Duodenal mucosa (tissue), 2 donors: ENCODE measurements around the gene ZNF385D.
"Not testable (repeated sequence)": the region's sequence is repeated elsewhere in the genome, so short reads cannot be mapped to it uniquely, and the experiment has no call there.

Source experiments
- H3K27ac ChIP-seq: one replicate; pipeline ENCODE4 v1.7.0; 2013; ENCODE audit warnings: low read depth, low read length
- H3K27me3 ChIP-seq, 2 donors: one replicate each; pipeline ENCODE4 v1.7.0; 2013; ENCODE audit warnings: low read length in 2 of 2, control low read depth in 1 of 2; ENCODE audit not compliant: insufficient read depth in 2 of 2, control insufficient read depth in 1 of 2
- H3K36me3 ChIP-seq, 2 donors: one replicate each; pipeline ENCODE4 v1.7.0; 2013; ENCODE audit warnings: low read length in 2 of 2, control low read depth in 1 of 2; ENCODE audit not compliant: insufficient read depth in 2 of 2, control insufficient read depth in 1 of 2
- H3K4me1 ChIP-seq, 2 donors: one replicate each; pipeline ENCODE4 v1.7.0; 2013; ENCODE audit warnings: low read length in 2 of 2, control low read depth in 1 of 2; ENCODE audit not compliant: insufficient read depth in 2 of 2, control insufficient read depth in 1 of 2
- H3K4me3 ChIP-seq, 2 donors: one replicate each; pipeline ENCODE4 v1.7.0; 2013; ENCODE audit warnings: low read length in 2 of 2, low read depth in 1 of 2
- H3K9ac ChIP-seq, 2 donors: one replicate each; pipeline ENCODE4 v1.7.0; 2013; ENCODE audit warnings: low read length in 2 of 2, low read depth in 1 of 2
- H3K9me3 ChIP-seq, 2 donors: one replicate each; pipeline ENCODE4 v1.7.0; 2013; ENCODE audit warnings: low read length in 2 of 2, control low read depth in 1 of 2; ENCODE audit not compliant: control insufficient read depth in 1 of 2

Gene ZNF385D

DNA sequence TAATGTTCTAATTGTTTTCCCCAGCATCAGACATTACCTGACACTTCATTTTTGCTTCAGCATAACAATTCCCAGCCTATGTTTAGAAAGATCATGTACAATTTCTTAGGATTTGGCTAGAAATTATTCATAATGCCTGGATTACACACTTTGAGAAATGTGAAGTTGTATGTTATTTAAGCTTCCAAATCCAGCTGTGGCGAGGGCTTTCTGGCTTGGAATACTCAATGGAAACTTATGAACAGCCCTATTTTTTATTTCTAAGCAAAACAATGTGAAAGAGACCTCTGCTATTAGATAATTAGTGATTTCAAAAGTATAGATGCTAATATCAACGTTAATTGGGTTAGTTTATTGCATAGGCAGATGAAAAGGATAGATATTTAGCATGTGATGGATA, 341.6 kb downstream of the ZNF385D start:
- no peaks in the 10 kb centered on the region for H3K4me1 ChIP-seq
- no peak overlapping the region for H3K27ac ChIP-seq
- H3K36me3 ChIP-seq = no peaks in the 10 kb centered on the region
- H3K27me3 ChIP-seq = no peaks in the 10 kb centered on the region
- no peak overlapping the region for H3K4me3 ChIP-seq
- no peak overlapping the region for H3K9ac ChIP-seq
- H3K9me3 ChIP-seq = no peaks in the 10 kb centered on the region

DNA sequence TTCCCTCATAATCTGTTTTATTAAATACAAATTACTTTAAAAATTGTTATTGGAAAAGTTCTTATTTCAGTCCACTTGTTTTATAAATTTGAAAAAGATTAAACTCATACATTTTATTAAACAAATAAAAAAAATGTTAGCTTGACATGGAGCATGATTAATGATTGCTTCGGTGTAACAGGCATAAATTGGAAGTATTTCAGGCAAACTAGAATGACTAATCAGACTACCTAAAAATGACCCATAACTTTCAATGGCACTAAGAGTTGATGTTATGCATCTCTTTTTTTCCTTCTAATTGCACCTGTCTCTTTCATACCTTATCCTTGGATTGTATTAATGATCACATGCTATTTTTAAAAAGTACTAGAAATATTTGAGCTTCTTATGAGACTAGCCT, 343.3 kb downstream of the ZNF385D start:
- Histone ChIP-seq H3K27ac (no peak overlapping the region), H3K9me3 (no peaks in the 10 kb centered on the region), H3K4me3 (no peak overlapping the region), H3K36me3 (no peaks in the 10 kb centered on the region), H3K9ac (no peak overlapping the region), H3K4me1 (no peaks in the 10 kb centered on the region), H3K27me3 (no peaks in the 10 kb centered on the region)

DNA sequence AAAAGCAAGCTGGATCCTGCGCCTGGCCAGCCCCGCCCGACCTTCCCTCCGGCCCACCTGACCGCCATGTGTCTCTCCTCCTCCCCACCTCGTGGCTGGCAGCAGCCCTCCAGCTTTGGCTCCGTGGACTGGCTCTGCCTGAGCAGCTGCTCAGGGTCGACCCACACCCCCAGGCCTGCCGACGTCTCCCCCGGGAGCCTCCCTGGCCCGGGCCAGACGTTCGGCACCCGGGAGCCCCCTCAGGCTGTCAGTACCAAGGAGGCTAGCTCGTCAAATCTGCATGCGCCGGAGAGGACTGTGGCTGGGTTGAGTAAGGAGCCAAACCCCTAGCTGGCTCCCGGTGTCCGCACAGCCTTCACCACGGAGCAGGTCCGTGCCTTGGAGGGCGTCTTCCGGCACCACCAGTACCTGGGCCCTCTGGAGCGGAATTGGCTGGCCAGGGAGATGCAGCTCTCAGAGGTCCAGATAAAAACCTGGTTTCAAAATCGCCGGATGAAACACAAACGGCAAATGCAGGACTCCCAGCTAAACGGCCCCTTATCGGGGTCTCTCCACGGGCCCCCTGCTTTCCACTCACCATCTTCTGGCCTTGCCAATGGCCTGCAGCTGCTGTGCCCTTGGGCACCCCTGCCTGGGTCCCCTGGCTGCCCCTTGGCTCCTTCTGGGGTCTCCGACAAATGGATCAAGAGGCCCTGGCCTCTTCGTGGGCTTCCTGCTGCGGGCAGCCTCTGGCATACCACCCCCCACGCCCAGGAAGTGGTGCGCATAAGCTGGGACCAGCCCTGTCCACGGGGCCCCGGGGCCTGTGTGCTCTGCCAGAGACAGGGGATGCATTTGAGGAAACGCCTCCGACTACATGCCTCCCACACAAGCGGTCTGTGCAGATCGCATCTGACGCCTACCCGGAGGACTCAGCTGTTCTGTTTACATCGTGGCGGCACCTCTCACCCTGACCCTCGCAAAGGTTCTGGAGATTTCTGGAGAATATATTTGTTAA, 345.0 kb downstream of the ZNF385D start:
- Histone ChIP-seq H3K27me3 (no peaks in the 10 kb centered on the region), H3K36me3 (no peaks in the 10 kb centered on the region), H3K9me3 (no peaks in the 10 kb centered on the region), H3K9ac (no peak overlapping the region), H3K27ac (no peak overlapping the region), H3K4me1 (no peaks in the 10 kb centered on the region), H3K4me3 (no peak overlapping the region)

DNA sequence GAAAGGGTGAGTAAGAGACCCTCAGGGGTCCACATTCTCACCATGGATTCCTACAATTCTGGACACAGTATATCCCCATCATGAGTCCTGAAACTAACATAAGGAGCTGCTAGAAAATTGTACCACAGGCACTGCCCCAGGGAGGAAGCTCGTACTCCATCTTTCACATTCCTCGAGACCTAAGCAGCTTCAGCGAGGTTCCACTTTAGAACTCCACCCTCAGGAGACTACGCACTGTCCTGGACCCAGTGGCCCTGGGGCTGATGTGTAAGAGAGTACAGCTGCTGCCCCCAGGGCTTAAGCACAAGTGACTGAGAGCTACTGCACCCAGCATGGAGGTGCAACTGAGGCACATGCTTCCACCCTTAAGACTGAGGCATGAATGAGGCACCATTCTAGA, 352.5 kb downstream of the ZNF385D start:
- H3K9ac ChIP-seq = no peak overlapping the region
- no peak overlapping the region for H3K4me3 ChIP-seq
- H3K4me1 ChIP-seq = no peaks in the 10 kb centered on the region
- H3K9me3 ChIP-seq = no peaks in the 10 kb centered on the region
- no peaks in the 10 kb centered on the region for H3K27me3 ChIP-seq
- H3K36me3 ChIP-seq = no peaks in the 10 kb centered on the region
- no peak overlapping the region for H3K27ac ChIP-seq

DNA sequence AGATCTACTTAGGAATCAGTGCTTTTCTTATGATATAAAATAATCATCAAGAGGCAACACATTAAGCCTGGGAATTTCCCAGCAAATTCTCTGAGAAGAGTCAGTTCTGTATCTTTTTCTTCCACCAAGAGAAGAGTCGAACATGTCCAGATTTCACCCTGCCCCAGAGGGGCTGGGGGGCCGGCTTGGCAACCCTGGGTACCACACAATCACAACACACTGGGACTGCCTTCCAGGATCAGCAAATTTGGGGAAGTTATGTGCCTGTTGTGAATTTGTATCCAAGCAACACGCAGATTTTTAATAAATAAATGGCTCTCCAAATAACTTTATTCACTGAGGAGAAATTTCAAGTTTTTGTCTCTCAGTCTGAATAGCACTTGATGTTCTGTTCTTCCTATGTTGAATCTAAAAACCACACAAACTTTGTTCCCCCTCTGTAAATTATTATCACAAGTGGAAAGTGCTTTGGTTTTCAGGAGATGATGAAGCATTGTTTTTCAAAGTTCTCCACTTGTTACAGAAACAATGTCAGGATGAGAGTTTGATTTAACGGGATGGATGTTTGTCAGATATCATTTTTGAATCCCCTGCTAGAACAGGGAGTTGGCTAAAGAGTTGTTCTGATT, 357.2 kb downstream of the ZNF385D start:
- no peak overlapping the region for H3K9ac ChIP-seq
- H3K4me3 ChIP-seq = no peak overlapping the region
- no peaks in the 10 kb centered on the region for H3K27me3 ChIP-seq
- H3K9me3 ChIP-seq = no peaks in the 10 kb centered on the region
- no peaks in the 10 kb centered on the region for H3K4me1 ChIP-seq
- H3K36me3 ChIP-seq = no peaks in the 10 kb centered on the region
- H3K27ac ChIP-seq = no peak overlapping the region

DNA sequence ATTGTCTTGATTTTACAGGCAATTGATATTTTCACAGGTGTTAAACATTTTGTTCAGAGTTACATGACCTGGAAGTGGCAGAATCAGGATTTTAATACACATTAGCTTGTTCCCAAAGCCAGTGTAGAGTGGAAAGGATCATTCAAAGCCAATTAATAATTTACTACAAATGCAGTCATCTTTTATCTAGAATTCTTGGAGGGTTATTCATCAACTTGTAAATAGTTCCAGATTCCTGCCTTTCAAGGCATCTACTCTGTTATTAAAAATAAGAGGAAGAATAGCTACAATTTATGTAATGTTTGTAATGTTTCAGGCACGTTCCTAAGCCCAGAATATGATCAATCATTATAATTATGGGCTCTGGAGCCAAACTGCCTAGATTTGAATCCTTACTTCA, 358.5 kb downstream of the ZNF385D start:
- Histone ChIP-seq H3K27me3 (no peaks in the 10 kb centered on the region), H3K9me3 (peaks cover 0 to 2% of the 10 kb centered on the region in 2 donors), H3K27ac (no peak overlapping the region), H3K4me3 (no peak overlapping the region), H3K4me1 (no peaks in the 10 kb centered on the region), H3K36me3 (no peaks in the 10 kb centered on the region), H3K9ac (no peak overlapping the region)

DNA sequence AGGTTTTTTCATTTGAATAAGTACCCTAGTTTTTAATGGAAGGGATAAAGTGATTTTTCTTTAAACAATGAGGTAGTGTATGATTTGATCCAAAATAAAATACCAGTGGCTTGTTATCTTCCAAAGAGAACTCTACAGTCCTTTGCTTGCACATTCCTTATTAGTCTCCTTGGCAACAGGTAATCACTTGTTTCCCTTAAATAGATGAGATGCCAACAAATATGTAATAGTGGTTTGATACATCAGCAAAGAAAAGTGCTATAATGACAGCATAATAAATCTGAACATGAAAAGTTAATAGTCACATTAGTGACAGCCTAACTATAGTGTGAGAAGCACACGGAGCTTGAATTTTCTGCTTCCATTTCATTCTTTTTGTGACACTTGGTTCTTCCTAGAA, 360.2 kb downstream of the ZNF385D start:
- Histone ChIP-seq H3K4me3 (no peak overlapping the region), H3K36me3 (no peaks in the 10 kb centered on the region), H3K27ac (no peak overlapping the region), H3K27me3 (no peaks in the 10 kb centered on the region), H3K9ac (no peak overlapping the region), H3K4me1 (no peaks in the 10 kb centered on the region), H3K9me3 (peaks cover 0 to 4% of the 10 kb centered on the region in 2 donors)

DNA sequence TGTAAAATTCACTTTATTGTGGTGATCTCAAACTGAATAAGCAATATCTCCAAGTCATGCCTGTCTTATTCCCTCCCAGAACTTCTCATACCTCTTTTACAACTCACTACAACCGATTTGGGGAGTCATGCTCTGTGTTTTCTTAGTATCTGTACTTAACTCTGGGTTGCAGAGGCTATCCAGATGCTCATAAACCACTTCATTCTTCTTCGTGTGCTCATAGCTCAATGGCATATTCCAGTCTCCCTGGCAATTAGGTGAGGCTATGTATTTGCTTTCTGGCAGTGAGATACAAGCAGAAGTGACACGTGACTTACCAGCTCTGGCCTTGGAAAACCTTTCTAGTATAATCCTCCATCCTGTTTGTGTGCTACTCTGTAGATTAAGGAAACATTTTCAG, 360.9 kb downstream of the ZNF385D start:
- peaks cover 0 to 4% of the 10 kb centered on the region in 2 donors for H3K9me3 ChIP-seq
- H3K27me3 ChIP-seq = no peaks in the 10 kb centered on the region
- H3K36me3 ChIP-seq = no peaks in the 10 kb centered on the region
- no peak overlapping the region for H3K4me3 ChIP-seq
- H3K9ac ChIP-seq = no peak overlapping the region
- no peak overlapping the region for H3K27ac ChIP-seq
- no peaks in the 10 kb centered on the region for H3K4me1 ChIP-seq

DNA sequence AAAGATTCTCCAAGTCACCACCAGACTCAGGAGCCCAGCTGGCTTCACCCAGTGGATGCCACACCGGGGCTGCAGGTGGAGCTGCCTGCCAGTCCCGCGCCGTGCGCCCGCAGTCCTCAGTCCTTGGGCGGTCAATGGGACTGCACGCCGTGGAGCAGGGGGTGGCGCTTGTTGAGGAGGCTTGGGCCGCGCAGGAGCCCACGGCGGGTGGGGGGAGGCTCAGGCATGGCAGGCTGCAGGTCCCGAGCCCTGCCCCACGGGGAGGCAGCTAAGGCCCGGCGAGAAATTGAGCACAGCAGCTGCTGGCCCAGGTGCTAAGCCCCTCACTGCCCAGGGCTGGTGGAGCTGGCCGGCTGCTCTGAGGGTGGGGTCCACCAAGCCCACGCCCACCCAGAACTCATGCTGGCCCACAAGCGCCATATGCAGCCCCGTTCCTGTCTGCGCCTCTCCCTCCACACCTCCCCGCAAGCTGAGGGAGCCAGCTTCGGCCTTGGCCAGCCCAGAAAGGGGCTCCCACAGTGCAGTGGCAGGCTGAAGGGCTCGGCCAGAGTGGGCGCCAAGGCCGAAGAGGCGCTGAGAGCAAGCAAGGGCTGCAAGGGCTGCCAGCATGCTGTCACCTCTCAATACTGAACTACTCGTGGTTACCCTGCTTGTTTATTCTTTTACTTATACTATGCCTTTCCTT, 363.7 kb downstream of the ZNF385D start:
- H3K27ac ChIP-seq, H3K4me1 ChIP-seq, H3K9me3 ChIP-seq, H3K4me3 ChIP-seq, H3K36me3 ChIP-seq, H3K9ac ChIP-seq, H3K27me3 ChIP-seq: not testable (repeated sequence)

DNA sequence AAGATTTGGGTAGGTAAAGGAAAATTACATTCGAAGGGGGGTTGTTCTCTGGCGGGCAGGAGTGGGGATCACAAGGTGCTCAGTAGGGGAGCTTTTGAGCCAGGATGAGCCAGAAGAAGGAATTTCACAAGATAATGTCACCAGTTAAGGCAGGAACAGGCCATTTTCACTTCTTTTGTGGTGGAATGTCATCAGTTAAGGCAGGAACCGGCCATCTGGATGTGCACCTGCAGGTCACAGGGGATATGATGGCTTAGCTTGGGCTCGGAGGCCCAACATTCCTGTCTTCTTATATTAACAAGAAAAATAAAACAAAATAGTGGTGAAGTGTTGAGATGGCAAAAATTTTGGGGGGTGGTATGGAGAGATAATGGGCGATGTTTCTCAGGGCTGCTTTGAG, 373.0 kb downstream of the ZNF385D start:
- not testable (repeated sequence) for H3K27me3 ChIP-seq, H3K4me3 ChIP-seq, H3K4me1 ChIP-seq, H3K9ac ChIP-seq, H3K9me3 ChIP-seq, H3K27ac ChIP-seq, H3K36me3 ChIP-seq
